GM21423 (cell line): Measurements from ENCODE around the gene WDFY4.

Source experiments
- ATAC-seq: cut with Tn5 transposase; IDR thresholded peaks from one replicate; pipeline ENCODE4 v1.9.1; 2021; ENCODE audit warnings: mild to moderate bottlenecking, moderate library complexity; ENCODE audit not compliant: unreplicated experiment

The WDFY4 gene

GRCh38 chr10:48684463-48684791 lies 246 bp upstream of the WDFY4 start:
- no peak for ATAC-seq

DNA sequence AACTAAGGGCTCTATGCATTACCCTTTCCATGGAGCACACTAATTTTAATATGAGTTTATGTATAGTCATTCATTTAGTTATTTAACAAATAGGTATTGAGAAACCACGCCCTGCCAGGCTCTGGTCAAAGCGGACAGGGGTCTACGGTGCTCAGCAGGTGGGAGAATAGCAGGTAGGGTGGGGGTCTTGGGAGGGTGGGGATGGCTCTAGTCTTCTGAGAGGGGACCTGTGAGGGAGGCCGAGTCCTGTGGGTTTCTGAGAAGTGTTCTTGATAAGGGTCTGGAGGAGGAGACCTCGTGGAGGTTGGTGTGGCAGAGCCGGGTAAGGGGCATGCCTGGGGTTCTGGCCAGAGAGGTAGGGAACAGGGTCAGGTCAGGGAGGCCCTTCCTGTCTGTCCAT lies 1.1 kb downstream of the WDFY4 start:
- ATAC-seq: no peak

- ATAC-seq: no peak
These were observed 6.4 kb downstream of the WDFY4 start for GRCh38 chr10:48690791-48691660.

GRCh38 chr10:48691812-48692528 lies 7.3 kb downstream of the WDFY4 start:
- no peak for ATAC-seq

DNA sequence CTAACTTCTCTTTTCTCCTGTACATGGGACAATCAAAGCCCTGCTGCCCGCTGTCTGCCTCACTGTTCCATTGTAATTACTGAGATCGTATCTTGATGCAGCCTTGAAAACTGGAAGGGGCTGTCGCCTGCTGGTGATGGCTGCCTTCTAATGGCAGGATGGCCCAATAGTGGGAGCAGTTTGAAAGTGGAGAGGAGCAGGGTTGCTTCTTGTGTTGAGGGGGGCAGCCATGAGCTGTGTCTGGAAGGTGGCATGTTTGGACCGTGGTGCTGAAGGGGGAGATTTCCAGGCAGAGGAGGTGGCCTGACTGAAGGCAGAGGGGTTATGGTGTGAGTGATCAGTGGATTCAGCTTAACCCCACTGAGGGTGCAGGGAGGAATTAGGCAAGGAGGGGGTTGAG lies 8.1 kb downstream of the WDFY4 start:
- ATAC-seq: no peak

- ATAC-seq: no peak
These were observed 8.5 kb downstream of the WDFY4 start for GRCh38 chr10:48693206-48693605.

- no peak for ATAC-seq
These were observed 9.8 kb downstream of the WDFY4 start for GRCh38 chr10:48694371-48695030.

DNA sequence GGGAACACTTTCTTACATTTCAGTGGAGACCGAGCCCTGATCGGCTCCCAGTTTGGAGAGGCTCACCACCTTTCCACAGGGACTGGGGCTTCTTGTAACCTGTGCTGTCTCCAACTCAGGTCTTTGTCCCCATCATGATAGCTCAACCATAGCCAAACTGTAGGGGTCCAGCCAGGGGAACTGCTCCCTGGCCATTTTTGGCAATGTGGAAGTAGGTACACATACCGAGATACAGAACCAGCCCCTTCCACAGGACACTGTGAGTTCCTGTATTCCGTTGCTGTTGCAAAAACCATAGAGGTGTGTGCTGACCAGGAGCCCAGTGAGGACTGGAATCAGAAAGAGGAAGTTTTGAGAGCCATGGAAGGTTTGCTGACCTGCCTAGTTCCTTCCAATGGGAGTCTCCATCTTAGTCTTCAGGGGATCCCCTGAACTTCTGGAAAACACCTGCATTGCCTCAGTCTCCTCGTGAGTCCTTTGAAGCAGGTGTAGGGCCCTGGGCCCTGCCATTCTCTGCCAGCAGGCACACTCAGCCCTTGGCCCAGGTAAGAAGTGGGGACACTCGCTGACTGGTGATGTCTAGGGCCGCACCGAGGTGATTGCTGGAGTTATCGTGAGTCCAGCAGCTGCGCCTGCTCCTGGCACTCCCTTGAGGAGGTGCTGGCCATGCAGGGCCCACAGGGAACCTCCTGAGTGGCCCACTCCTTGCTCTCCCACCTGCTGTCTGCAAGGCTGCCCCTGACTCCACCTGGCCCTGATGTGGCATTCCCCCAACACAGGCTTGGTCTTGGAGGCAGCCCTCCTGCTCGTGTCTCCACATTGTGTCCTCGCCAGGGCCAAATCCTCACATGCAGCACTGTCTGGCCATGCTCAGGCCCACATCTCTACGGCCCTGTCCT lies 11.2 kb downstream of the WDFY4 start:
- ATAC-seq: no peak

- ATAC-seq: no peak
These were observed 11.8 kb downstream of the WDFY4 start for GRCh38 chr10:48696535-48696873.

- ATAC-seq: no peak
These were observed 12.4 kb downstream of the WDFY4 start for GRCh38 chr10:48697091-48697490.

GRCh38 chr10:48697821-48698764 lies 13.4 kb downstream of the WDFY4 start:
- no peak for ATAC-seq

DNA sequence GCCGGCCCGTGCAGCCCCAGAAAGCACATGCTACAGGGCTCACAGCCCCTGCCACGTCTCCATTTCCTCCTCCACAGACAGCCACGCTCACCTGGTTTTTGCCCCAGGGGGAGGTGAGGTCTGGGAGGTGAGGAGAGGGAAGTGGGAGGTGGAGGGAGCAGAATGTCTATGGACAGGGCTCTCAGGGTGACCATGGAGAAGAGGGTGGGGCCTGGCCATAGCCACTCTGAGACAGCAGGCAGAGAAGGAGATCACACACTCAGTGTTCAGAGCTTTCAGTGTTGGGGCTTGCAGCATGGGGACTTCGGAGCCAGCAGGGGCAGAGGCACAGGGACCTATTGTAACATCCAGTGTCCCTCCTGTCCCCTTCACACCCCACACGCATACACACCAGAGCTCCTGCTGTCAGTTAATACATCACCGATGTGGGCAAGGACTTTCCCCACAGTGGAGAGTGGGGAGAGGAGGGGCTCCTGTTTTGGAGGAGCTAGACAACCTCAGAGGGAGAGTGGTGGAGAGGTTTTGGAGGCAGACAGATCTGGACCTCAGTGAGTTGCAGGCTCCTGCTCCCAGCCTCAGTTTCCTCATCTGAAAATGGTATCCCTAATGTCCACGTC lies 14.4 kb downstream of the WDFY4 start:
- ATAC-seq: peak; percentile 57

GRCh38 chr10:48700071-48700470 lies 15.4 kb downstream of the WDFY4 start:
- ATAC-seq: no peak

DNA sequence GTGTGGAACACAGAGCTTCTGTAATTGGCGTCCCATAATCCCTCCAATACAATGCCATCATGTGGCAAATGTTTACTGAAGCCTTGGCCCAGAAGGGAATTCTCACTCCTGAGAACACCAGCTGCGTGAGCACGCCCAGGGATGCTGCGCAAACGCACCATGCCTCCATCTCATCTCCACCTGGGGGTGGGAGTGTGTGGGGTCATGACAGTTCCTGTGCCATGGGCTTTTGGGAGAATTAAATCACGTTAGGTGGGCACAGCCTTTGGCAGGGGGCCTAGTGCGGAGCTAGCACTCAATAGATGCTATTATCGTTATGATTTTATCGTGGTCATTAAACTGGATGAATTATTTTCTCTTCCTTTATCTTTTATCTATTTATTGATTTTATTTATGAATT lies 15.8 kb downstream of the WDFY4 start:
- no peak for ATAC-seq

DNA sequence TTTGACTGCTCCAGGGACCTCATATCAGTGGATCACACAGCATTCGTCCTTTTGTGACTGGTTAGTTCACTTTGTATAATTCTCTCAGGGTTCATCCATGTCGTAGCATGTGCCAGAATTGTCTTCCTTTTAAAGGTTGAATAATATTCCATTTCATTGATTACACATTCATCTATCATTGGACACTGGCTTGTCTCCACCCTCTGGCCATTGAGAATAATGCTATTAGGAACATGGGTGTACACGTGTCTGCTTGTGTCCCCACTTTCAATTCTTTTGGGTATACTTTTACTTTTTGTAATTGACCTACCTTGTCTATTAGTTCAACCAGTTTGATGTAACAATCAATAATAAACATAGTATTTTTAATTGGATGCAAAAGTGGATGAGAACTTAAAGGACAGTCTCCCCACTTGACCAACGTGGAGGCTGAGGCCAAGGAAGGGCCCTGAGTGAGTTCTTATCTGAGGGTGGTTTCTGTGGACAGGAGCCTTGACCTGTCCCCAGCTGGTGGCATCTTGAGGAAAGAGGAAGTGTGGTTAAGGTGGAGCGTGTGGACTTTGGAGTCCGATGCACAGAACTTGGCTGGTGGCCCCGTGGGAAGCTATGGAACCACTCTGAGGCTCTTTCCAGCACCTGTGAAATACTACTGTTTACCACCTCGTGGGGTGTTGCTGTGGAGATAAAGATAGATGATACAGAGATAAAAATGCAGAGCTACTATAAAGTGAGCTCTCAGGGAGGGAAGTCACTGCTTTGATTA lies 16.6 kb downstream of the WDFY4 start:
- ATAC-seq: no peak

GRCh38 chr10:48701941-48702340 lies 17.3 kb downstream of the WDFY4 start:
- no peak for ATAC-seq

DNA sequence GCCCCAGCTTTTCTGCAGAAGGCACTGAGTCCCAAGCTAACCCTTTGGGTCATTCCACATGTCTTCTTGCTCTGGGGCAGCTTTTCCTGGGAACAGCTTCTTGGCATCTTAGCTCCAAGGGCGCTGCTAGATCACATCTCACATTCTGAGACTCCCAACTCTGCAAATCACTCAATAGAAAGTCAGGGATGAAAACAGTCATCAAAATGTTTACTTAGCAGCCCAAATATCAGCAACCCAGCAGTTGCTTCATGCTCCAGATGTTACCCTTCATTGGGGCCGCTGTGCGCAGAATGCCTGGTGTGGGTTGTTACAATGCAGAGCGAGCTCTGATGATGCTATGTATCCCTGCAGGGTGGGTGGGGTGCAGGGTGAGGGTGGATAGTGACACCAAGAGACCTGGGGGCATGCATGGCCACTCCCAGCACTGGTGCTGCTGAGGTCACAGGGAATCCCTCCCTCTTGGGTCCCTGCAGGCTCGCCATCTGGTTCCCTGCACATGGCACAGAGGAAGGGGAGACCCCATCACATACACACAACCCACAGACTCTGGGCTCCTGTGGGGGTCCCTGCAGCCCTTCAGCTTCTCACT lies 19.0 kb downstream of the WDFY4 start:
- no peak for ATAC-seq

- no peak for ATAC-seq
These were observed 19.5 kb downstream of the WDFY4 start for GRCh38 chr10:48704156-48704555.
